OCI-LY1 (cell line): ENCODE measurements around the gene NEURL3.

Experiments
- H2AFZ ChIP-seq: fragments of 200-600 bp; sonication (generic), shearing (Covaris generic); 2 replicates; pipeline ENCODE4 v1.6.0; 2014; ENCODE audit warnings: antibody characterized with exemption, mild to moderate bottlenecking, low read length
- H3F3A ChIP-seq: fragments of 200-600 bp; sonication (generic), shearing (Covaris generic); 2 replicates; pipeline ENCODE4 v1.6.0; 2014; ENCODE audit warnings: mild to moderate bottlenecking, antibody characterized with exemption, low read length, moderate library complexity; ENCODE audit not compliant: insufficient read depth
- H3K27ac ChIP-seq: fragments of 200-600 bp; sonication (generic); 2 replicates; pipeline ENCODE4 v1.5.1; 2014; ENCODE audit warnings: low read length, mixed run types, mild to moderate bottlenecking, low read depth; ENCODE audit not compliant: poor library complexity, severe bottlenecking
- H3K27me3 ChIP-seq: fragments of 200-600 bp; sonication (generic); 2 replicates; pipeline ENCODE4 v1.6.0; 2014; ENCODE audit warnings: antibody characterized with exemption, mild to moderate bottlenecking, low read length, moderate library complexity; ENCODE audit not compliant: insufficient read depth
- H3K36me3 ChIP-seq: fragments of 200-600 bp; sonication (generic); 2 replicates; pipeline ENCODE4 v1.6.1; 2014; ENCODE audit warnings: mild to moderate bottlenecking, antibody characterized with exemption, low read length, moderate library complexity, mixed read lengths; ENCODE audit not compliant: insufficient read depth
- H3K4me1 ChIP-seq: fragments of 200-600 bp; sonication (generic); 2 replicates; pipeline ENCODE4 v1.5.1; 2014; ENCODE audit warnings: mild to moderate bottlenecking, low read length, moderate library complexity; ENCODE audit not compliant: insufficient read depth, severe bottlenecking
- H3K4me2 ChIP-seq: fragments of 200-600 bp; sonication (generic), shearing (Covaris generic); 2 replicates; pipeline ENCODE4 v1.6.1; 2014; ENCODE audit warnings: low read length
- H3K4me3 ChIP-seq: fragments of 200-600 bp; sonication (generic); 2 replicates; pipeline ENCODE4 v1.5.1; 2014; ENCODE audit warnings: low read length, low read depth, mild to moderate bottlenecking, mixed read lengths; ENCODE audit not compliant: poor library complexity, severe bottlenecking
- H3K79me2 ChIP-seq: fragments of 200-600 bp; shearing (Covaris generic); 2 replicates; pipeline ENCODE4 v1.6.1; 2016; ENCODE audit warnings: mixed run types, low read length, mixed read lengths; ENCODE audit not compliant: insufficient read depth
- H3K9ac ChIP-seq: fragments of 200-600 bp; sonication (generic), shearing (Covaris generic); 2 replicates; pipeline ENCODE4 v1.6.1; 2014; ENCODE audit warnings: mild to moderate bottlenecking, low read length, mixed read lengths
- H3K9me2 ChIP-seq: fragments of 200-600 bp; sonication (generic), shearing (Covaris generic); 2 replicates; pipeline ENCODE4 v1.6.1; 2014; ENCODE audit warnings: low read depth, mild to moderate bottlenecking, low read length, mixed read lengths
- H3K9me3 ChIP-seq: fragments of 200-600 bp; shearing (Covaris generic); 2 replicates; pipeline ENCODE4 v1.6.1; 2014; ENCODE audit warnings: low read length, mixed read lengths
- H4K20me1 ChIP-seq: fragments of 200-600 bp; sonication (generic), shearing (Covaris generic); 2 replicates; pipeline ENCODE4 v1.6.0; 2016; ENCODE audit warnings: mild to moderate bottlenecking, low read length; ENCODE audit not compliant: insufficient read depth
- EZH2 ChIP-seq: fragments of 200-600 bp; sonication (generic), shearing (Covaris generic); IDR thresholded peaks from 2 replicates; pipeline ENCODE4 v1.8.0; 2017; ENCODE audit warnings: borderline replicate concordance, mixed run types, mild to moderate bottlenecking, antibody characterized with exemption, low read length, moderate library complexity, mixed read lengths
- TF ChIP-seq, protein P1 (sequence below): fragments of 200-600 bp; sonication (generic), shearing (Covaris generic); IDR thresholded peaks from 2 replicates; pipeline ENCODE4 v1.5.1; 2017; ENCODE audit warnings: mild to moderate bottlenecking, antibody characterized with exemption, low read length, moderate library complexity, mixed read lengths

Gene NEURL3

DNA sequence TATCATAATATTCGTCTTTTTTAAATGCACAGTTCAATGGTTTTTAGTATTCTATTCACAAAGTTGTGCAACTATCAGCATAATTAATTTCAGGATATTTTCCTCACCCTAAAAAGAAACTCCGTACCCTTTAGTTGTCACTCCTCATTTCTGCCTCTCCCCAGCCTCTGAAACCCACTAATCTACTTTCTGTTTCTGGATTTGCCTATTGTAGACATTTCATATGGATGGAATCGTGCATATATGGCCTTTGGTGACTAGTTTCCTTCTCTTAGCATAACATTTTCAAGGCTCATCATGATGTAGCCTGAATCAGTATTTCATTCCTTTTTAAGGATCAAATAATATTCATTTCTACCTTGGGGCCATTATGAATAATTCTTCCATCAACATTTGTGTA, 18.5 kb downstream of the NEURL3 start:
- no peak overlapping the region for H3K4me3 ChIP-seq

DNA sequence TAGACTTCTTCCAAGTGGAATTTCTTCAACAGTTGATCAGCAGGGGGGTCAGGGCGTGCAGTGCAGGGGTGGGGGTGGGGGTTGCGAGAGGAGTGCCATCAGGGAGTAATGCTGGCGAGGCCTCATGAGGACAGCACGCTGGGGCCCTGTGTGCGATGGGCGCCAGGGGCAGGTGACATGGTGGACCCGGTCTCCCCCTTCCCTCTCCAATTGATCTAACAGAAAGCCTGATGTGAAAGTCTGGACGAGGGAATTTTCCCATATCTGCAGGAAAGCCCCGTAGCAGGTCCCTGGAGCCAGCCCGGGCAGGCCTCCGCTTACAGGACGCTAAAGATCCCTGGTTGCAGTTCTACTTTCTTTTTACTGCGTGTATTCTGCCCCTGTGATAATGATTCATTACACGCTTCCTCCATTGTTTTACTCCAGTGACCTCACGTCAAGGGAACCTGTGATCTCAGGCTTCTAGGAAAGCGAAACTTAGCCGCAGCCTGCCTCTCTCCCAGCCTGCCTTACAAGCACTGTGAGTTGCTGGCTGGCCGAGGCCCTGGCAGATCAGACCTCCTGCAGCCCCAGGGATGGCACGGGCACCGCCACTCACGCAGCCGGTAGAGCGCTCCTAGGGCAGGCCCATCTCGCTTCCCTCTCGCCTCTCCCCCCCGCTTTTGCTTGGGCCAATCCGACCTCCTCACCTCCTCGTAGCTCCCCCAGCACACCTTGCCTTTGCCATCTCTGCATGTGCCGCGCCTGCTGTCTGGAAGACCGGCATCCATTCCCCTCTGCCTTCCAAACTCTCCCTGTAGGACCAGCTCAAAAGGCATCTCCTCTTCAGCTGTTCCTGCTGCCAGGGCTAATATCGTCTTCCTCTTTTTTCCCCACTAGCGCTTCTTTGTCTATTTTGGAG, 19.2 kb downstream of the NEURL3 start:
- Histone ChIP-seq H3K27me3 (no peaks in the 10 kb centered on the region), H3K4me1 (no peaks in the 10 kb centered on the region), H3K4me3 (peak overlapping the region; percentile 32), H4K20me1 (no peaks in the 10 kb centered on the region), H3F3A (no peaks in the 10 kb centered on the region), H3K79me2 (no peaks in the 10 kb centered on the region), H2AFZ (no peak overlapping the region), H3K27ac (no peak overlapping the region), H3K4me2 (peak overlapping the region; percentile 52; the same call in 1 of the 2 replicates), H3K9ac (no peak overlapping the region), H3K36me3 (no peaks in the 10 kb centered on the region), H3K9me2 (no peaks in the 10 kb centered on the region), H3K9me3 (0 out of 2 replicates have a peak, but pooled peaks cover 4% of the 10 kb centered on the region)
- no peak for TF ChIP-seq EZH2
- TF ChIP-seq, protein P1, sequence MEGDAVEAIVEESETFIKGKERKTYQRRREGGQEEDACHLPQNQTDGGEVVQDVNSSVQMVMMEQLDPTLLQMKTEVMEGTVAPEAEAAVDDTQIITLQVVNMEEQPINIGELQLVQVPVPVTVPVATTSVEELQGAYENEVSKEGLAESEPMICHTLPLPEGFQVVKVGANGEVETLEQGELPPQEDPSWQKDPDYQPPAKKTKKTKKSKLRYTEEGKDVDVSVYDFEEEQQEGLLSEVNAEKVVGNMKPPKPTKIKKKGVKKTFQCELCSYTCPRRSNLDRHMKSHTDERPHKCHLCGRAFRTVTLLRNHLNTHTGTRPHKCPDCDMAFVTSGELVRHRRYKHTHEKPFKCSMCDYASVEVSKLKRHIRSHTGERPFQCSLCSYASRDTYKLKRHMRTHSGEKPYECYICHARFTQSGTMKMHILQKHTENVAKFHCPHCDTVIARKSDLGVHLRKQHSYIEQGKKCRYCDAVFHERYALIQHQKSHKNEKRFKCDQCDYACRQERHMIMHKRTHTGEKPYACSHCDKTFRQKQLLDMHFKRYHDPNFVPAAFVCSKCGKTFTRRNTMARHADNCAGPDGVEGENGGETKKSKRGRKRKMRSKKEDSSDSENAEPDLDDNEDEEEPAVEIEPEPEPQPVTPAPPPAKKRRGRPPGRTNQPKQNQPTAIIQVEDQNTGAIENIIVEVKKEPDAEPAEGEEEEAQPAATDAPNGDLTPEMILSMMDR = no peak

More for the DNA sequence above, 18.5 kb downstream of the NEURL3 start:
- H3K27ac ChIP-seq = no peak overlapping the region
- TF ChIP-seq, protein P1 = no peak
- TF ChIP-seq EZH2 = no peak
- H3F3A ChIP-seq = no peaks in the 10 kb centered on the region
- 0 out of 2 replicates have a peak, but pooled peaks cover 4% of the 10 kb centered on the region for H3K9me3 ChIP-seq
- 0 out of 2 replicates have a peak overlapping the region, but pooled peaks have one; percentile 52 for H3K4me2 ChIP-seq
- no peaks in the 10 kb centered on the region for H3K79me2 ChIP-seq
- no peak overlapping the region for H2AFZ ChIP-seq
- no peaks in the 10 kb centered on the region for H4K20me1 ChIP-seq
- no peaks in the 10 kb centered on the region for H3K27me3 ChIP-seq
- no peak overlapping the region for H3K9ac ChIP-seq
- no peaks in the 10 kb centered on the region for H3K36me3 ChIP-seq
- H3K9me2 ChIP-seq = no peaks in the 10 kb centered on the region
- H3K4me1 ChIP-seq = no peaks in the 10 kb centered on the region

DNA sequence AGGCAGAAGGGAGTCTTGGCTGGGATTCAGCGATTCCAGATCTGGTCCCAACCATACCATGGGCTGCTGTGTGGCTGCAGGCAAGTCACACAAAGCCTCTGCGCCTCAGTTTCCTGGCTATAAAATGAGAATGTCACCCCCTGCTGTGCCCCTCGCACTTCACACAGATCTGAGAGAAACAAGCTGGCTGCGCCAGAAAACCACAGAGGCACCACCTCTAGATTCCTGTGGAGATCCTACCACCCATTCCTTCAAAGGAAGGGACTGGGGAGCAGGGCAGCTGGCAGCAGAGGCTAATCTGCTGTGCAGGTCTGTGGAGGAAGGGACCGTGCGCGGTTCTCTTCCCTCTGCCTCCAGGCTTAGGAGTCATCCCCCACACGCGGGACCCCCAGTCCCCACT, 19.8 kb downstream of the NEURL3 start:
- H3K9me3 ChIP-seq = 0 out of 2 replicates have a peak, but pooled peaks cover 2% of the 10 kb centered on the region
- no peak overlapping the region for H3K4me3 ChIP-seq
- H3K9me2 ChIP-seq = no peaks in the 10 kb centered on the region
- no peaks in the 10 kb centered on the region for H3K4me1 ChIP-seq
- H3F3A ChIP-seq = no peaks in the 10 kb centered on the region
- no peak overlapping the region for H3K9ac ChIP-seq
- no peaks in the 10 kb centered on the region for H4K20me1 ChIP-seq
- H3K27ac ChIP-seq = no peak overlapping the region
- no peak overlapping the region for H2AFZ ChIP-seq
- H3K27me3 ChIP-seq = no peaks in the 10 kb centered on the region
- no peaks in the 10 kb centered on the region for H3K79me2 ChIP-seq
- TF ChIP-seq, protein P1 = no peak
- TF ChIP-seq EZH2 = no peak
- no peaks in the 10 kb centered on the region for H3K36me3 ChIP-seq
- H3K4me2 ChIP-seq = no peak overlapping the region
